Measurements from ENCODE around the gene GALNT11.

The GALNT11 gene

GRCh38 chr7:152144557-152145245, 119.2 kb downstream of the GALNT11 start:
- no peaks in the 10 kb centered on the region for H3K27me3 ChIP-seq (ENCODE audit: control insufficient read depth, insufficient read depth, low read length)
- no peaks in the 10 kb centered on the region for H3K9me3 ChIP-seq (ENCODE audit: control insufficient read depth, low read length)
- no peak overlapping the region for H3K4me3 ChIP-seq (ENCODE audit: low read length)
- H3K4me1 ChIP-seq (ENCODE audit: control insufficient read depth, insufficient read depth, low read length), result no peaks in the 10 kb centered on the region
- H3K36me3 ChIP-seq (ENCODE audit: control insufficient read depth, insufficient read depth, low read length), result peaks cover 18% of the 10 kb centered on the region
- H3K9ac ChIP-seq (ENCODE audit: low read length), result no peak overlapping the region

- peaks cover 18% of the 10 kb centered on the region for H3K36me3 ChIP-seq (ENCODE audit: control insufficient read depth, insufficient read depth, low read length)
- no peaks in the 10 kb centered on the region for H3K9me3 ChIP-seq (ENCODE audit: control insufficient read depth, low read length)
- no peak overlapping the region for H3K9ac ChIP-seq (ENCODE audit: low read length)
- H3K4me3 ChIP-seq (ENCODE audit: low read length), result no peak overlapping the region
- H3K27me3 ChIP-seq (ENCODE audit: control insufficient read depth, insufficient read depth, low read length), result no peaks in the 10 kb centered on the region
- no peaks in the 10 kb centered on the region for H3K4me1 ChIP-seq (ENCODE audit: control insufficient read depth, insufficient read depth, low read length)
Measured at GRCh38 chr7:152145853-152146466, 120.5 kb downstream of the GALNT11 start.

GRCh38 chr7:152148706-152149105, 123.2 kb downstream of the GALNT11 start:
- Histone ChIP-seq H3K4me1 (ENCODE audit: control insufficient read depth, insufficient read depth, low read length) (no peaks in the 10 kb centered on the region), H3K27me3 (ENCODE audit: control insufficient read depth, insufficient read depth, low read length) (no peaks in the 10 kb centered on the region), H3K9ac (ENCODE audit: low read length) (no peak overlapping the region), H3K36me3 (ENCODE audit: control insufficient read depth, insufficient read depth, low read length) (peaks cover 25% of the 10 kb centered on the region), H3K4me3 (ENCODE audit: low read length) (no peak overlapping the region), H3K9me3 (ENCODE audit: control insufficient read depth, low read length) (no peaks in the 10 kb centered on the region)

- Histone ChIP-seq H3K4me3 (ENCODE audit: low read length) (no peak overlapping the region), H3K9ac (ENCODE audit: low read length) (no peak overlapping the region), H3K27me3 (ENCODE audit: control insufficient read depth, insufficient read depth, low read length) (no peaks in the 10 kb centered on the region), H3K36me3 (ENCODE audit: control insufficient read depth, insufficient read depth, low read length) (peaks cover 18% of the 10 kb centered on the region), H3K4me1 (ENCODE audit: control insufficient read depth, insufficient read depth, low read length) (no peaks in the 10 kb centered on the region), H3K9me3 (ENCODE audit: control insufficient read depth, low read length) (no peaks in the 10 kb centered on the region)
Measured at GRCh38 chr7:152149363-152149762, 123.9 kb downstream of the GALNT11 start.

- Histone ChIP-seq H3K36me3 (ENCODE audit: control insufficient read depth, insufficient read depth, low read length) (peaks cover 7% of the 10 kb centered on the region), H3K4me1 (ENCODE audit: control insufficient read depth, insufficient read depth, low read length) (no peaks in the 10 kb centered on the region), H3K27me3 (ENCODE audit: control insufficient read depth, insufficient read depth, low read length) (no peaks in the 10 kb centered on the region), H3K9ac (ENCODE audit: low read length) (no peak overlapping the region), H3K4me3 (ENCODE audit: low read length) (no peak overlapping the region), H3K9me3 (ENCODE audit: control insufficient read depth, low read length) (no peaks in the 10 kb centered on the region)
Measured at GRCh38 chr7:152152267-152152666, 126.8 kb downstream of the GALNT11 start.

- Histone ChIP-seq H3K4me3 (ENCODE audit: low read length) (no peak overlapping the region), H3K27me3 (ENCODE audit: control insufficient read depth, insufficient read depth, low read length) (no peaks in the 10 kb centered on the region), H3K9ac (ENCODE audit: low read length) (no peak overlapping the region), H3K36me3 (ENCODE audit: control insufficient read depth, insufficient read depth, low read length) (no peaks in the 10 kb centered on the region), H3K9me3 (ENCODE audit: control insufficient read depth, low read length) (no peaks in the 10 kb centered on the region), H3K4me1 (ENCODE audit: control insufficient read depth, insufficient read depth, low read length) (no peaks in the 10 kb centered on the region)
Measured at GRCh38 chr7:152158801-152159587, 133.5 kb downstream of the GALNT11 start.

GRCh38 chr7:152161171-152161570, 135.7 kb downstream of the GALNT11 start:
- H3K4me3 ChIP-seq (ENCODE audit: low read length), result no peak overlapping the region
- no peaks in the 10 kb centered on the region for H3K36me3 ChIP-seq (ENCODE audit: control insufficient read depth, insufficient read depth, low read length)
- H3K9me3 ChIP-seq (ENCODE audit: control insufficient read depth, low read length), result no peaks in the 10 kb centered on the region
- no peaks in the 10 kb centered on the region for H3K4me1 ChIP-seq (ENCODE audit: control insufficient read depth, insufficient read depth, low read length)
- no peak overlapping the region for H3K9ac ChIP-seq (ENCODE audit: low read length)
- H3K27me3 ChIP-seq (ENCODE audit: control insufficient read depth, insufficient read depth, low read length), result no peaks in the 10 kb centered on the region

GRCh38 chr7:152162287-152162686, 136.8 kb downstream of the GALNT11 start:
- Histone ChIP-seq H3K4me1 (ENCODE audit: control insufficient read depth, insufficient read depth, low read length) (no peaks in the 10 kb centered on the region), H3K9me3 (ENCODE audit: control insufficient read depth, low read length) (no peaks in the 10 kb centered on the region), H3K27me3 (ENCODE audit: control insufficient read depth, insufficient read depth, low read length) (no peaks in the 10 kb centered on the region), H3K4me3 (ENCODE audit: low read length) (no peak overlapping the region), H3K9ac (ENCODE audit: low read length) (no peak overlapping the region), H3K36me3 (ENCODE audit: control insufficient read depth, insufficient read depth, low read length) (no peaks in the 10 kb centered on the region)
